Breast epithelium (tissue), 4 donors: ENCODE measurements around the gene ADSS2. TPM values are rescaled to one million over a fixed set of nuclear protein-coding genes. Genes with fewer than 3 reads are reported as not detected.

Source experiments
- DNase-seq, 2 donors: peaks; one replicate each; pipeline ENCODE4 v3.0.0-alpha.2; 2019; ENCODE audit warnings: low spot score in 2 of 2
- H3K27ac ChIP-seq, 2 donors: fragments of 200-600 bp; sonication (generic) in 1 of 2; one replicate each; pipeline ENCODE4 v1.5.1; 2016 to 2019; ENCODE audit warnings: mild to moderate bottlenecking in 1 of 2
- H3K27me3 ChIP-seq, 2 donors: fragments of 200-600 bp; sonication (generic) in 1 of 2; one replicate each; pipeline versions ENCODE4 v1.5.1 to v1.6.0; 2017 to 2019; ENCODE audit warnings: control low read depth in 1 of 2, mild to moderate bottlenecking in 1 of 2
- H3K36me3 ChIP-seq: fragments of 200-600 bp; one replicate; pipeline ENCODE4 v1.5.1; 2019
- H3K4me1 ChIP-seq, 2 donors: fragments of 200-600 bp; sonication (generic); one replicate each; pipeline ENCODE4 v1.5.1; 2016 to 2019; ENCODE audit warnings: control low read depth in 1 of 2
- H3K4me3 ChIP-seq, 3 donors: fragments of 200-600 bp; sonication (generic); 1 replicate in 2 of 3; 2 replicates in 1 of 3; pipeline ENCODE4 v1.5.1; 2016 to 2019; ENCODE audit warnings: mild to moderate bottlenecking in 3 of 3, moderate library complexity in 2 of 3
- H3K9me3 ChIP-seq, 2 donors: fragments of 200-600 bp; sonication (generic) in 1 of 2; one replicate each; pipeline ENCODE4 v1.5.1; 2016 to 2019; ENCODE audit warnings: control low read depth in 1 of 2
- POLR2A ChIP-seq: fragments of 450-650 bp; IDR thresholded peaks from one replicate; pipeline ENCODE4 v1.6.1; 2016; ENCODE audit warnings: antibody characterized with exemption, mild to moderate bottlenecking, moderate library complexity
- POLR2AphosphoS5 ChIP-seq, 3 donors: sonication (generic); formaldehyde crosslinking; IDR thresholded peaks; one replicate each; pipeline ENCODE4 v1.6.1; 2017; ENCODE audit warnings: antibody characterized with exemption in 3 of 3
- intact Hi-C: fragments of 100-400 bp; cut with DNase I; formaldehyde crosslinking; loops from one replicate; pipeline ENCODE4 v1.15.1; 2023; ENCODE audit warnings: low total_unique reads
- total RNA-seq, 3 donors: library from RNA; depleted of rRNA; stranded (reverse); fragments of >200 nt; gene quantifications; one replicate each; pipeline ENCODE4 v1.1.0, GENCODE V29; 2016
- TF ChIP-seq, protein P1 (sequence below), 3 donors: fragments of 450-650 bp; IDR thresholded peaks; one replicate each; pipeline ENCODE4 v1.5.1; 2016 to 2017; ENCODE audit warnings: antibody characterized with exemption in 3 of 3, mild to moderate bottlenecking in 3 of 3, moderate library complexity in 3 of 3

The ADSS2 gene
- total RNA-seq, 3 donors from 2014 or later = 26.9 to 66.6 (median 52.8) TPM

GRCh38 chr1:244362476-244362875 lies 89.2 kb downstream of the ADSS2 start:
- no peaks in the 10 kb centered on the region for H3K36me3 ChIP-seq
- no peak for TF ChIP-seq POLR2AphosphoS5 (IDR thresholded peaks at IDR 0.05)
- TF ChIP-seq, protein P1, sequence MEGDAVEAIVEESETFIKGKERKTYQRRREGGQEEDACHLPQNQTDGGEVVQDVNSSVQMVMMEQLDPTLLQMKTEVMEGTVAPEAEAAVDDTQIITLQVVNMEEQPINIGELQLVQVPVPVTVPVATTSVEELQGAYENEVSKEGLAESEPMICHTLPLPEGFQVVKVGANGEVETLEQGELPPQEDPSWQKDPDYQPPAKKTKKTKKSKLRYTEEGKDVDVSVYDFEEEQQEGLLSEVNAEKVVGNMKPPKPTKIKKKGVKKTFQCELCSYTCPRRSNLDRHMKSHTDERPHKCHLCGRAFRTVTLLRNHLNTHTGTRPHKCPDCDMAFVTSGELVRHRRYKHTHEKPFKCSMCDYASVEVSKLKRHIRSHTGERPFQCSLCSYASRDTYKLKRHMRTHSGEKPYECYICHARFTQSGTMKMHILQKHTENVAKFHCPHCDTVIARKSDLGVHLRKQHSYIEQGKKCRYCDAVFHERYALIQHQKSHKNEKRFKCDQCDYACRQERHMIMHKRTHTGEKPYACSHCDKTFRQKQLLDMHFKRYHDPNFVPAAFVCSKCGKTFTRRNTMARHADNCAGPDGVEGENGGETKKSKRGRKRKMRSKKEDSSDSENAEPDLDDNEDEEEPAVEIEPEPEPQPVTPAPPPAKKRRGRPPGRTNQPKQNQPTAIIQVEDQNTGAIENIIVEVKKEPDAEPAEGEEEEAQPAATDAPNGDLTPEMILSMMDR (IDR thresholded peaks at IDR 0.05) = no peak
- TF ChIP-seq POLR2A = no peak
- H3K27ac ChIP-seq = peak overlapping the region in 1 of 2 donors; percentile 62
- DNase-seq = no peak
- H3K9me3 ChIP-seq = no peaks in the 10 kb centered on the region
- H3K4me3 ChIP-seq = no peak overlapping the region
- peaks cover 0 to 7% of the 10 kb centered on the region in 2 donors for H3K4me1 ChIP-seq
- no peaks in the 10 kb centered on the region for H3K27me3 ChIP-seq
- intact Hi-C loops = no loop called here

GRCh38 chr1:244361764-244362473 lies 89.8 kb downstream of the ADSS2 start:
- Histone ChIP-seq H3K4me3 (peak overlapping the region in 2 of 3 donors; percentile 7 to 49), H3K4me1 (peaks cover 0 to 7% of the 10 kb centered on the region in 2 donors), H3K27ac (peak overlapping the region; percentile 35 to 62), H3K9me3 (no peaks in the 10 kb centered on the region), H3K27me3 (no peaks in the 10 kb centered on the region), H3K36me3 (no peaks in the 10 kb centered on the region)
- intact Hi-C loops = no loop called here
- TF ChIP-seq POLR2A (no peak), POLR2AphosphoS5 (IDR thresholded peaks at IDR 0.05) (no peak)
- TF ChIP-seq, protein P1 (IDR thresholded peaks at IDR 0.05) = no peak
- DNase-seq = no peak

Other genes starting within 250 kb of the ADSS2 start
- gene CATSPERE, start 9.4 kb upstream of the ADSS2 start, total RNA-seq = 1 to 10 TPM; 1.3 to 3.2 (median 2.0) TPM
- 10 to 100 TPM; 27.5 to 36.3 (median 31.1) TPM for gene DESI2, start 201.2 kb upstream of the ADSS2 start, total RNA-seq